ENCODE data around the gene MBOAT2. TPM values are rescaled to one million over a fixed set of nuclear protein-coding genes. Genes with fewer than 3 reads are reported as not detected.

MBOAT2 gene
- polyA plus RNA-seq, 1 donor (not counting 4 experiments of a cell fraction or from before 2014, with no cell fraction given), result 121 TPM

DNA sequence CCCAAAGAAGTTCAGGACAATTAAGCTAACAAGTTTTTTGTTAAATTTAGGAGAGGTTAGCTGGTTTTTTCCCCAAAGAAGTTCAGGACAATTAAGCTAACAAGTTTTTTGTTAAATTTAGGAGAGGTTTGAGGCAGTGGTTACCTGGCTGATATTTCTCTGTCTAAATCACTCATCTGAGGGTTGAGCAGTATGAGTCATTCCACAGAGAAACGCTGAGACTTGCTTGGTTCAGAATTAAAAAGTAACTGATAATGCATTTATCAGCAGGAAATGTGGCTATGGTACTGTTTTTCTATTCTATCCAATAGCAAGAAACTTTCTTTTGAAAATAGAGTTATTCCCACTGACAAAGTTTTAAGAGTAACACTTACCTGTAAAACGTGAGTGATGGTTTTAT, 143.2 kb downstream of the MBOAT2 start:
- DNase-seq (ENCODE audit: low read depth, low spot score), result no peak
- no peaks in the 10 kb centered on the region for H3K79me2 ChIP-seq (ENCODE audit: control insufficient read depth, insufficient read depth, low read length)
- H3K4me1 ChIP-seq (ENCODE audit: control insufficient read depth, extremely low read depth, insufficient read depth, low read length), result peaks cover 17% of the 10 kb centered on the region
- no peak for TF ChIP-seq EZH2 (IDR thresholded peaks at IDR 0.05; ENCODE audit: low read length)
- TF ChIP-seq, protein P1, sequence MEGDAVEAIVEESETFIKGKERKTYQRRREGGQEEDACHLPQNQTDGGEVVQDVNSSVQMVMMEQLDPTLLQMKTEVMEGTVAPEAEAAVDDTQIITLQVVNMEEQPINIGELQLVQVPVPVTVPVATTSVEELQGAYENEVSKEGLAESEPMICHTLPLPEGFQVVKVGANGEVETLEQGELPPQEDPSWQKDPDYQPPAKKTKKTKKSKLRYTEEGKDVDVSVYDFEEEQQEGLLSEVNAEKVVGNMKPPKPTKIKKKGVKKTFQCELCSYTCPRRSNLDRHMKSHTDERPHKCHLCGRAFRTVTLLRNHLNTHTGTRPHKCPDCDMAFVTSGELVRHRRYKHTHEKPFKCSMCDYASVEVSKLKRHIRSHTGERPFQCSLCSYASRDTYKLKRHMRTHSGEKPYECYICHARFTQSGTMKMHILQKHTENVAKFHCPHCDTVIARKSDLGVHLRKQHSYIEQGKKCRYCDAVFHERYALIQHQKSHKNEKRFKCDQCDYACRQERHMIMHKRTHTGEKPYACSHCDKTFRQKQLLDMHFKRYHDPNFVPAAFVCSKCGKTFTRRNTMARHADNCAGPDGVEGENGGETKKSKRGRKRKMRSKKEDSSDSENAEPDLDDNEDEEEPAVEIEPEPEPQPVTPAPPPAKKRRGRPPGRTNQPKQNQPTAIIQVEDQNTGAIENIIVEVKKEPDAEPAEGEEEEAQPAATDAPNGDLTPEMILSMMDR (optimal IDR thresholded peaks at IDR 0.05 in 1 of 3, IDR thresholded peaks at IDR 0.05 in 1 of 3, conservative IDR thresholded peaks at IDR 0.05 in 1 of 3; ENCODE audit: extremely low read depth in 1 of 3, insufficient read depth in 2 of 3, low read length in 3 of 3), result no peak
- no peaks in the 10 kb centered on the region for H3K9me1 ChIP-seq (ENCODE audit: control insufficient read depth, extremely low read depth, insufficient read depth, low read length)
- no peaks in the 10 kb centered on the region for H3K9me3 ChIP-seq (ENCODE audit: control insufficient read depth, low read depth, low read length)
- peak overlapping the region; percentile 34 for H3K27ac ChIP-seq (ENCODE audit: control insufficient read depth, insufficient read depth, low read length)
- H4K20me1 ChIP-seq (ENCODE audit: control insufficient read depth, extremely low read depth, insufficient read depth, low read length), result no peaks in the 10 kb centered on the region
- no peaks in the 10 kb centered on the region for H3K27me3 ChIP-seq (ENCODE audit: control insufficient read depth, extremely low read depth, insufficient read depth, low read length)
- dilution Hi-C loops (cut with MboI; ENCODE audit: extremely low pct_ligation_motif_present, low sequenced_read_pairs), result no loop called here
- H3K9ac ChIP-seq (ENCODE audit: control insufficient read depth, extremely low read depth, insufficient read depth, low read length), result no peak overlapping the region
- no peak overlapping the region for H2AFZ ChIP-seq (ENCODE audit: control insufficient read depth, low read length)
- peaks cover 6% of the 10 kb centered on the region in 2 experiments for H3K36me3 ChIP-seq (ENCODE audit: control insufficient read depth in 2 of 2, extremely low read depth in 1 of 2, insufficient read depth in 2 of 2, low read length in 2 of 2)
- H3K4me3 ChIP-seq (ENCODE audit: control insufficient read depth in 2 of 3, extremely low read depth in 1 of 3, insufficient read depth in 2 of 3, low read depth in 1 of 3, low read length in 3 of 3), result no peak overlapping the region
- peak; percentile 87 for FAIRE-seq
- peak overlapping the region; percentile 7 for H3K4me2 ChIP-seq (ENCODE audit: control insufficient read depth, extremely low read depth, insufficient read depth, low read depth, low read length)

DNA sequence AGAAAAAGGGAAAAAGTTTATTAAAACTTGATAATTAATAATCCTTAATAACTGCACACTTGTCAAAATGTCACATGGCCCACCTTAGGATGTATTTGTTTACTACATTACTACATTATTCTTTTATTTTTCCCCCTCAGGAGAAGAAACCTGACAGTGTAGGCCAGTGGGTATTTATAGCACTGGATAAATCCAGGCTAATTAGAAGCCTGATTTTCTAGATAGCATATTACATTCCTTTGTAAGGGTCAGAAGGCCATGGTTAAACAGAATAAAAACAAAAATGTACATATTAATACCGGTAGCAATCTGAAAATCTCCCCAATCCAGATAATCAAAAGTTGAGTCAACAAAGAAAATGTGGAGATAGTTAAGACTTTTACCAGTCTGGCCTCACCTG, 144.6 kb downstream of the MBOAT2 start:
- FAIRE-seq (no peak), DNase-seq (ENCODE audit: low read depth, low spot score) (no peak)
- Histone ChIP-seq H3K9ac (ENCODE audit: control insufficient read depth, extremely low read depth, insufficient read depth, low read length) (no peak overlapping the region), H3K36me3 (ENCODE audit: control insufficient read depth in 2 of 2, extremely low read depth in 1 of 2, insufficient read depth in 2 of 2, low read length in 2 of 2) (peaks cover 2% of the 10 kb centered on the region in 2 experiments), H3K9me3 (ENCODE audit: control insufficient read depth, low read depth, low read length) (no peaks in the 10 kb centered on the region), H3K4me2 (ENCODE audit: control insufficient read depth, extremely low read depth, insufficient read depth, low read depth, low read length) (no peak overlapping the region), H3K4me3 (ENCODE audit: control insufficient read depth in 2 of 3, extremely low read depth in 1 of 3, insufficient read depth in 2 of 3, low read depth in 1 of 3, low read length in 3 of 3) (no peak overlapping the region), H3K4me1 (ENCODE audit: control insufficient read depth, extremely low read depth, insufficient read depth, low read length) (peaks cover 17% of the 10 kb centered on the region), H3K79me2 (ENCODE audit: control insufficient read depth, insufficient read depth, low read length) (no peaks in the 10 kb centered on the region), H4K20me1 (ENCODE audit: control insufficient read depth, extremely low read depth, insufficient read depth, low read length) (no peaks in the 10 kb centered on the region), H3K27me3 (ENCODE audit: control insufficient read depth, extremely low read depth, insufficient read depth, low read length) (no peaks in the 10 kb centered on the region), H3K27ac (ENCODE audit: control insufficient read depth, insufficient read depth, low read length) (no peak overlapping the region), H3K9me1 (ENCODE audit: control insufficient read depth, extremely low read depth, insufficient read depth, low read length) (no peaks in the 10 kb centered on the region), H2AFZ (ENCODE audit: control insufficient read depth, low read length) (no peak overlapping the region)
- TF ChIP-seq EZH2 (IDR thresholded peaks at IDR 0.05; ENCODE audit: low read length), result no peak
- TF ChIP-seq, protein P1 (optimal IDR thresholded peaks at IDR 0.05 in 1 of 3, IDR thresholded peaks at IDR 0.05 in 1 of 3, conservative IDR thresholded peaks at IDR 0.05 in 1 of 3; ENCODE audit: extremely low read depth in 1 of 3, insufficient read depth in 2 of 3, low read length in 3 of 3), result no peak
- dilution Hi-C loops (cut with MboI; ENCODE audit: extremely low pct_ligation_motif_present, low sequenced_read_pairs), result no loop called here

Data from keratinocyte (primary cell).